OCI-M2 (cell line): ENCODE measurements around the gene FGGY.
"Not testable (repeated sequence)": the region's sequence is repeated elsewhere in the genome, so short reads cannot be mapped to it uniquely, and the experiment has no call there.

ENCODE experiments used
- DNase-seq: peaks from one replicate; lab custom pipeline; 2025; ENCODE audit not compliant: unreplicated experiment; lab: John Stamatoyannopoulos, UW

FGGY gene

GRCh38 chr1:59285691-59286090 is 11.2 kb upstream of the FGGY start:
- no peak for DNase-seq

GRCh38 chr1:59288046-59288445 is 8.8 kb upstream of the FGGY start:
- DNase-seq: no peak

DNA sequence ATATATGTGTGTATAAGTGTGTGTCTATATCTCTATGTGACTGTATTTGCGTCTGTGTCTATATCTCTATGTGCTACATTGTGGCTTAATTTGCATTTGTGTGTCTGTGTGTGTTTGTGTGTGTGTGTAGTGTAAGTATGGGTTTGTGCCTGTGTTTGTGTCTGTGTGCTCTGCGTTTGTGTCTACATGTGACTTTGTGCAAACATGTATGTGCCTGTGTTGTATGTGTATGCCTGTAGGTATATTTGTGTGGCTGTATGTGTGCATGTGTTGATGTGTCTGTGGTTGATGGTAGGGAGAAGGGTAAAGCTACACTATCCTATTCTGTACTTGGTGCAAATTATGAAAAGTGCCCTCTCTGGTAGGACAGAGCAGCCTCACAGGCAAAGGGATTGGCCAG is 7.3 kb upstream of the FGGY start:
- DNase-seq: no peak

DNA sequence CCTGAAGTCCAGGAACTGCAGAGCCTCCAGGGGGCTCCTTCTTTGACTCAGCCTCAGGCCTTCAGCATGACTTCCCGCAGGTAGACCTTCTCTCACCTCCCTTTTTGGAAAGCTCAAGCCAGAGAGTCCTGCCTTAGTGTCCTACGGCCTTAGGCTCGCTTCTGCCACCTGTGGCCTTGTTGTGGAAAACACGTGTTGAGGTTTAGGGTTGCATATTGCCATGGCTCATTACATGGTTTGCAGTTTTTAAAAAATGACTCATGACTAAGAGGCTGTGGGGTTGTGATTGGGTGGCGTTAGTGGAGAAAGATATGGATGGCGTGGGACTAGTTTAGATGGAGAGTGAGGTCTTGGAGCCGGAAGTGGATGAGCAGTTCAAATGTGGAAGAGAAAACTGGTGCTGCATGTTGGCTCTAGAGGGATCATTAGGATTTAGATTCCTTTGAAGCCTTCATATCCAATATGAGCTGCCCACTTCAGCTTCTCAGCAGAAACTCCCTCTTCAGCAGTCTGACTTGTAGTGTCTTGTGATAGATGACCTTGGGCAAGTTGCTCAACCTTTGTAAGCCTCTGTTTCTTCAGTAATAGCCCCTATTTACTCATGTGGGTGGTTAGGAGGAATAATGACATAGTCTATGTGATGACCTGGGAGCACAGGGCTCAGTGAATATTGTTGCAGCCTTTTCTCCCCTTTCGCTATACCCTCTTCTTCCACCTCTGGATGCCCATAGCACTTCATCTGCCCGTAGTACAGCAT is 6.5 kb upstream of the FGGY start:
- no peak for DNase-seq

DNA sequence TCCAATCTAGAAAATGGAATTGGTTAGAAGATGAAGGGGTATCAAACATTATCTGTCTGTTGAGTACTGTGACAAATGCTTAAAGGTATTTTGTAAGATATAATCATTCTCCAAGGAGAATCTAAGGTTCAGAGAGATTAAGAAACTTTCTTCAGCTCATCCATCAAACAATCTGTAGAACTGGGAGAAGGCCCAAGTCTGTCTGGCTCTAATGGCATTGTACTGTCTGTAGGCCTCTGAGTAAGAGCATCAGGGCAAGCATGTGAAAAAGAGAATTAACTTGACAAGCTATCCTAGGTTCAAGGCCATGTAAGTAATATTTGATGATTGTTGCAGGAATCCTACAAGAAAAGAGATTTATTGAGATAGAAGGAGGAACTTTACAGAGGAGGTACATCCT is 5.3 kb upstream of the FGGY start:
- no peak for DNase-seq

DNA sequence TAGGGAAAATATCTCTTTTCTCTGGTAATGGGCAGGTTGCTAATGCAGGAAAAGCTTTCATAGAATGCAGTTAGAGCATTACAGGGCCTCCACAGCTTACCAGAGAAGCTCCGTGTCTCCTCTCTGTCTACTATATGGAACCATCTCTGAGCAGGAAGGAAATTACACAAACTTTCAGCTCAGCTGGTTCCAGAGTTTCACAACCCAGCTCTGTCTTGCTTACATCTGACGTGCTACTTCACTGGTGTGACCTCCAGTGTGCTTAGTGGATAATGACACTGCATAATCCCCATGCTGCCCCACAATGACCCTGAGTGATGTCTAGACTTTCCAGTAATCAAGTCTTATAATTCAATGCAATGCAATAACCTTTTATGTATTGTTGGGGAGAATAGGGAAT is 4.3 kb upstream of the FGGY start:
- no peak for DNase-seq

DNA sequence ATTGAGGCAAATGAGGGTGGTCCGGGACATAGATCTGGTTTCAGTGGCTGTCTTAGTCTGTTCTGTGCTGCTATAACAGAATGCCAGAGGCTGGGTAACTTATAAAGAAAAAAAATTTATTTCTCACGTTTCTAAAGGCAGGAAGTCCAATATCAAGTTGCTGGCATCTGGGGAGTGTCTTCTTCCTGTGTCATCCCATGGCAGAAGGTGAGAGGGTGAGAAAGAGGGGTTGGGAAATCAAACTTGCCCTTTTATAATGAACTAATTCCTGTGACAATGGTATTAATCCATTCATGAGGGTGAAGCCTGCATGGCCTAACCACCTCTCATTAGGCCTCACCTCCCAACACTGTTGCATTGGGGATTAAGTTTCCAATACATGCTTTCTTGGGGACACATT is 3.7 kb upstream of the FGGY start:
- DNase-seq: no peak

GRCh38 chr1:59293849-59294248 is 3.0 kb upstream of the FGGY start:
- DNase-seq: no peak

- no peak for DNase-seq
These were observed 2.5 kb upstream of the FGGY start for GRCh38 chr1:59294423-59294822.

- no peak for DNase-seq
These were observed 1.3 kb upstream of the FGGY start for GRCh38 chr1:59295618-59296017.

GRCh38 chr1:59298026-59298583 is 1.2 kb downstream of the FGGY start:
- DNase-seq: no peak

GRCh38 chr1:59298710-59299346 is 1.9 kb downstream of the FGGY start:
- DNase-seq: no peak

DNA sequence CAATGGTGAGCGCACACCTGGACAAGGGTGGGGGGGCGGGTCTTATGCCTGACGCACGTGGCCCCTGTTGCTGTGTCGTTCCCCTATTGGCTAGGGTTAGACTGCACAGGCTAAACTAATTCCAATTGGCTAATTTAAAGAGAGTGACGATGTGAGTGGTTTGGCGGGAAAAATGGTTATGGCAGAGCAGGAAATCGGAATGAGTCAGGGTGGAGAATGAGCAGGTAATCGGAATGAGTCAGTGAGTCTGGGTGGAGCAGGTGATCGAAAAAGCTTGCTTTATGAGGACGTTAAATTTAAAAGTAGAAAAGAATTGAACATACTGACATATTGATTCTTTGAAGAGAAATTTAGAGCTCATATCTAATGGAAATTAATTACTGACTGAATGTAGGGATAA is 2.8 kb downstream of the FGGY start:
- not testable (repeated sequence) for DNase-seq

- no peak for DNase-seq
These were observed 5.4 kb downstream of the FGGY start for GRCh38 chr1:59302297-59302696.

- DNase-seq: no peak
These were observed 6.0 kb downstream of the FGGY start for GRCh38 chr1:59302871-59303270.

DNA sequence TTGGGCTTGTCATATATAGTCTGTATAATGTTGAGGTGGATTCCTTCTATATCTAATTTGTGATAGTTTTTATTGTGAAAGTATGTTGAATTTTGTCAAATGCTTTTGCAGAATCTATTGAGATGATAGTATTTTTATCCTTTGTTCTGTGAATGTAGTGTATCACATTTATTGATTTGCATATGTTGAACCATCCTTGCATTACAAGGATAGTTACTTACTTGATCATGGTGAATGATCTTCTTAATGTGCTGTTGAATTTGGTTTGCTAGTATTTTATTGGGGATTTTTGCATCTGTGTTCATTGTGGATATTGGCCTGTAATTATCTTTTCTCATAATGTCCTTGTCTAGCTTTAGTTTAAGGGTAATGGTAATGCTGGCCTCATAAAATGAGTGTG is 8.3 kb downstream of the FGGY start:
- DNase-seq: no peak

DNA sequence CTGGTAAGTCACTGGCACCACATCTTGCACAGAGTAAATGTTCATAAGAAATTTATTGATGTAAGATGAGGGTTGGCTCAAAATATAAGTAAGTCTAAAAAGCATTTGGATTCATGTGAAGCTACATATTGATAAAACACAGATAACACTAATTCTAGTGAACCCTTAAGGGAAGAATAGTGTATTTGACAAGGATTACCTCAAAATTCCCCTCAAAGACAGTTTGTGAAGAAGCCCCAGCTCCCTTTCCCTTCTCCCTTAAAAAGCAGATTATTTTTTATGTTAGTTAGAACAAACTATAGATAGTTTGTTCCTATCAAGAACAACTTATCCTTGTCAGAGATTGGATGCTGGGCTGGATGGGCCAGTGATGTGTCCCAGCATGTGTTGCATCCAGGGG is 10.7 kb downstream of the FGGY start:
- no peak for DNase-seq

DNA sequence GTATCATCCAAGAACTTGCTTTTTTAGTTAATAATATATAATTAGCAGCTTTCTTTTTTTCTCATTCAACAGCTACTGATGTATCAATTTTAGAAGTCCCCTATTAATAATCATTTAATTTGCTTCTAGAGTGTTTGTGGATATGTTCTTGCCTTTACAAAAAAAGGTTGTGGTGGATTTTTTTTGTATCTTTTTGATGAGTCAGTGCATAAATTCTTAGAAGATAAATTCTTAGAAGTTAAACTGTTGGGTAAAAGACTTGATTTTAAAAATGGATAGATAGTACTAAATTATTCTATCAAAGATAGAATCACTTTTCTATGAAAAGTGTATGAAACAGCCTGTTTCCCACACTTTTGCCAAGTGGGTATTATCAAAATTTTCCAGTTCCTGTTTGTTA is 11.9 kb downstream of the FGGY start:
- DNase-seq: no peak

DNA sequence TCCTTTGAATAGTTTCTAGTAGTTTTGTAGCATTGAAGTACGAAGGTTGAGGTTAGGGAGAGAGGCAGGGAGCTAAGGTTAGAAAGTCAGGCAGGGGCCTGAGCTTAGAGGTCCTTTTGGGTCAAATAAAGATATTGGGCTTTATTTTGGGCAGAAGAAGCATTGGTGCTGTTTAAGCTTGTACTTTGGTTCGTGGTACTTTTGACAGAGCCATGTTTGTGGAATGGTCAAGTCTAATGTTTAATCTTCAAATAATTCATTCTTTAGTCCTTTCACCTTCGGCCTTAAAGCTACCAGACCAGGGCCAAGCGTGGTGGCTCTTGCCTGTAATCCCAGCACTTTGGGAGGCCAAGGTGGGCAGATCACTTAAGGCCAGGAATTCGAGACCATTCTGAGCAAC is 12.5 kb downstream of the FGGY start:
- DNase-seq: no peak

DNA sequence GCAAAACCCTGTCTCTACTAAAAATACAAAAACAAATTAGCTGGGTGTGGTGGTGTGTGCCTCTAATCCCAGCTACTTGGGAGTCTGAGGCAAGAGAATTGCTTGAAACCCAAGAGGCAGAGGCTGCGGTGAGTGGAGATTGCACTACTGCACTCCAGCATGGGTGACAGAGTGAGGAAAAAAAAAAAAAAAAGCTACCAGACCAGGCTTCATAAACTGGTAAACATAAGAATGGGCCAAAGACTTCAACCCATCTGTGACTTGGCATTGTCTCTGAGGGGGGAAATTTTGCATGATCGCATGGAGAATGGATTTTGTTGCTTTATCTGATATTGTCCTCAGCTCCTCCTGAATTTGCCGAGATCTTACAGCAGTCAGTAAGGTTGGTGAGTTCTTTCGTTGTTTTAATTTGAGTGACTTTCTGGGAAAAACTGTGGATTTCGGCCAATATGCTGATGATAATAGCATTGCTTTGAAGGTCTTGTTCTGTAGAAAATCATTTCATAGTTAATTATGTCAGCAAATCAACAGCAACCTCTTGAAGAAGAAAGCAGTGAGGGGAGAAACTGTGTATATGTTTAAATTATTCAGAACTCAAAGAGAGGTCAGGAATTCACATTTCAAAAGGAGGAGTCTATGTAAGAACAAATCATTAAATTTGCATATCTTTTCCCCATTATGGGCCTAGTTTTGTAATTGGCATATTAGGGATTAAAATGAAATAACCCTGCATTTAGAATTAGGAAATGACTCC is 13.1 kb downstream of the FGGY start:
- DNase-seq: no peak

- DNase-seq: no peak
These were observed 13.8 kb downstream of the FGGY start for GRCh38 chr1:59310549-59311250.
